Ramos (cell line): ENCODE results near the gene PSAP.
"Not testable (repeated sequence)": the region's sequence is repeated elsewhere in the genome, so short reads cannot be mapped to it uniquely, and the experiment has no call there.

Experiments
- in situ Hi-C: fragments of 300-500 bp; cut with MboI; formaldehyde crosslinking; loops from one replicate; pipeline ENCODE4 v1.14.3; 2022; ENCODE audit warnings: low sequenced_read_pairs; ENCODE audit not compliant: unreplicated experiment

Gene PSAP

GRCh38 chr10:71850743-71851464 is at the start of gene PSAP:
Gene PSAP, minus strand, starts transcription at chr10:71851251. Its CDS starts 30 bp downstream, at chr10:71851221.
- in situ Hi-C loops: no loop called here

GRCh38 chr10:71900441-71901180 is 49.6 kb upstream of the PSAP start:
- in situ Hi-C loops: no loop called here

- in situ Hi-C loops: loop anchor here (10.0 kb wide), 1 partner anchor 445 kb away; no protein-coding TSS in a partner anchor
These were observed 48.8 kb upstream of the PSAP start for GRCh38 chr10:71899665-71900412.

- in situ Hi-C loops: loop anchor here (10.0 kb wide), 1 partner anchor 446 kb away; no protein-coding TSS in a partner anchor
These were observed 47.3 kb upstream of the PSAP start for GRCh38 chr10:71898346-71898745.

- in situ Hi-C loops: loop anchor here (10.0 kb wide), 1 partner anchor 451 kb away; no protein-coding TSS in a partner anchor
These were observed 42.9 kb upstream of the PSAP start for GRCh38 chr10:71893920-71894319.

- in situ Hi-C loops: loop anchor here (10.0 kb wide), 1 partner anchor 451 kb away; no protein-coding TSS in a partner anchor
These were observed 42.3 kb upstream of the PSAP start for GRCh38 chr10:71893258-71893815.

- in situ Hi-C loops: loop anchor here (10.0 kb wide), 1 partner anchor 453 kb away; no protein-coding TSS in a partner anchor
These were observed 40.4 kb upstream of the PSAP start for GRCh38 chr10:71891437-71891836.

GRCh38 chr10:71889388-71889987 is 38.4 kb upstream of the PSAP start:
- in situ Hi-C loops: no loop called here

- in situ Hi-C loops: no loop called here
These were observed 37.8 kb upstream of the PSAP start for GRCh38 chr10:71888623-71889387.

GRCh38 chr10:71888248-71888622 is 37.2 kb upstream of the PSAP start:
- in situ Hi-C loops: no loop called here

- in situ Hi-C loops: no loop called here
These were observed 36.7 kb upstream of the PSAP start for GRCh38 chr10:71887743-71888142.

- in situ Hi-C loops: no loop called here
These were observed 32.0 kb upstream of the PSAP start for GRCh38 chr10:71882813-71883659.

GRCh38 chr10:71881647-71882355 is 30.8 kb upstream of the PSAP start:
- in situ Hi-C loops: no loop called here

GRCh38 chr10:71881307-71881624 is 30.2 kb upstream of the PSAP start:
- in situ Hi-C loops: not testable (repeated sequence)

GRCh38 chr10:71880425-71881306 is 29.6 kb upstream of the PSAP start:
- in situ Hi-C loops: no loop called here

- in situ Hi-C loops: no loop called here
These were observed 27.4 kb upstream of the PSAP start for GRCh38 chr10:71878327-71879034.
